ENCODE data around the gene RPL23.

- TF ChIP-seq CTCF (IDR thresholded peaks at IDR 0.05) (no peak), POLR2A (IDR thresholded peaks at IDR 0.05) (no peak), POLR2AphosphoS5 (IDR thresholded peaks at IDR 0.05; ENCODE audit: insufficient read depth in 1 of 2, low read depth in 1 of 2) (no peak)
Observed at GRCh38 chr17:38882870-38883269, 29.3 kb upstream of the RPL23 start.

Data from vagina (tissue), 2 donors.